BE2C (cell line): ENCODE results near the gene A4GNT.

Source experiments
- DNase-seq: peaks from one replicate; pipeline ENCODE4 v3.0.0-alpha.2; 2020
- H3K27me3 ChIP-seq: fragments of 250-450 bp; sonication (Bioruptor Pico); 2 replicates; pipeline ENCODE4 v1.5.1; 2020; ENCODE audit warnings: mild to moderate bottlenecking
- H3K36me3 ChIP-seq: fragments of 250-450 bp; sonication (Bioruptor Pico); 2 replicates; pipeline ENCODE4 v1.5.1; 2020; ENCODE audit warnings: mild to moderate bottlenecking
- H3K4me1 ChIP-seq: fragments of 250-450 bp; sonication (Bioruptor Pico); 2 replicates; pipeline ENCODE4 v1.5.1; 2020
- H3K4me3 ChIP-seq: 2 replicates; pipeline ENCODE4 v1.5.1; 2011; ENCODE audit warnings: low read depth, low read length
- H3K9me3 ChIP-seq: fragments of 250-450 bp; sonication (Bioruptor Pico); 2 replicates; pipeline ENCODE4 v1.5.1; 2020
- TF ChIP-seq, protein P1 (sequence below): IDR thresholded peaks from 2 replicates; pipeline ENCODE4 v1.5.1; 2012; ENCODE audit warnings: mild to moderate bottlenecking, low read depth, low read length

Gene A4GNT

GRCh38 chr3:138084196-138084595 is 48.0 kb downstream of the A4GNT start:
- no peak overlapping the region for H3K4me3 ChIP-seq
- no peaks in the 10 kb centered on the region for H3K36me3 ChIP-seq
- TF ChIP-seq, protein P1, sequence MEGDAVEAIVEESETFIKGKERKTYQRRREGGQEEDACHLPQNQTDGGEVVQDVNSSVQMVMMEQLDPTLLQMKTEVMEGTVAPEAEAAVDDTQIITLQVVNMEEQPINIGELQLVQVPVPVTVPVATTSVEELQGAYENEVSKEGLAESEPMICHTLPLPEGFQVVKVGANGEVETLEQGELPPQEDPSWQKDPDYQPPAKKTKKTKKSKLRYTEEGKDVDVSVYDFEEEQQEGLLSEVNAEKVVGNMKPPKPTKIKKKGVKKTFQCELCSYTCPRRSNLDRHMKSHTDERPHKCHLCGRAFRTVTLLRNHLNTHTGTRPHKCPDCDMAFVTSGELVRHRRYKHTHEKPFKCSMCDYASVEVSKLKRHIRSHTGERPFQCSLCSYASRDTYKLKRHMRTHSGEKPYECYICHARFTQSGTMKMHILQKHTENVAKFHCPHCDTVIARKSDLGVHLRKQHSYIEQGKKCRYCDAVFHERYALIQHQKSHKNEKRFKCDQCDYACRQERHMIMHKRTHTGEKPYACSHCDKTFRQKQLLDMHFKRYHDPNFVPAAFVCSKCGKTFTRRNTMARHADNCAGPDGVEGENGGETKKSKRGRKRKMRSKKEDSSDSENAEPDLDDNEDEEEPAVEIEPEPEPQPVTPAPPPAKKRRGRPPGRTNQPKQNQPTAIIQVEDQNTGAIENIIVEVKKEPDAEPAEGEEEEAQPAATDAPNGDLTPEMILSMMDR: no peak
- DNase-seq: no peak
- no peaks in the 10 kb centered on the region for H3K27me3 ChIP-seq
- H3K4me1 ChIP-seq: no peaks in the 10 kb centered on the region
- H3K9me3 ChIP-seq: no peaks in the 10 kb centered on the region

DNA sequence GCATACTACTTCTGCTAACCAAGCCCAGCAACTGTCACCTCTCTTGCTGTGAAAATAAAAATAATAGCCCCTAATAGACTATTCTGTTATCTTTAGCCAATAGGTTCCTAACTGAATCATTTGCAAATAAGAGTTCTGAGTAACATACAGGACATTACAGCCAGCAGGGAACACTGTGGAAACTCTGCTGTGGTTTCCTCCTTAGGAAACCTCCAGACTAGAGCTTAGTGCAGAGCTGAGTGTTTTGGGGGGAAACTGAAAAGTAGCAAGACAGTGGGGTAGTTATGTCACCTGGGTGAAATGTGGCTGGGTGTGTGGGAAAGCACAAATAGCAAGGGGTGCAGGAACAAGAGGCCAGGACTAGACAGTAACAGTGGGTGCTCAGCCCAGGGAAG is 49.2 kb downstream of the A4GNT start:
- TF ChIP-seq, protein P1: no peak
- Histone ChIP-seq H3K4me1 (no peaks in the 10 kb centered on the region), H3K4me3 (no peak overlapping the region), H3K9me3 (no peaks in the 10 kb centered on the region), H3K27me3 (no peaks in the 10 kb centered on the region), H3K36me3 (no peaks in the 10 kb centered on the region)
- no peak for DNase-seq

- Histone ChIP-seq H3K9me3 (no peaks in the 10 kb centered on the region), H3K4me3 (no peak overlapping the region), H3K4me1 (no peaks in the 10 kb centered on the region), H3K27me3 (no peaks in the 10 kb centered on the region), H3K36me3 (no peaks in the 10 kb centered on the region)
- TF ChIP-seq, protein P1: no peak
- no peak for DNase-seq
These were observed 49.9 kb downstream of the A4GNT start for GRCh38 chr3:138082085-138082991.

DNA sequence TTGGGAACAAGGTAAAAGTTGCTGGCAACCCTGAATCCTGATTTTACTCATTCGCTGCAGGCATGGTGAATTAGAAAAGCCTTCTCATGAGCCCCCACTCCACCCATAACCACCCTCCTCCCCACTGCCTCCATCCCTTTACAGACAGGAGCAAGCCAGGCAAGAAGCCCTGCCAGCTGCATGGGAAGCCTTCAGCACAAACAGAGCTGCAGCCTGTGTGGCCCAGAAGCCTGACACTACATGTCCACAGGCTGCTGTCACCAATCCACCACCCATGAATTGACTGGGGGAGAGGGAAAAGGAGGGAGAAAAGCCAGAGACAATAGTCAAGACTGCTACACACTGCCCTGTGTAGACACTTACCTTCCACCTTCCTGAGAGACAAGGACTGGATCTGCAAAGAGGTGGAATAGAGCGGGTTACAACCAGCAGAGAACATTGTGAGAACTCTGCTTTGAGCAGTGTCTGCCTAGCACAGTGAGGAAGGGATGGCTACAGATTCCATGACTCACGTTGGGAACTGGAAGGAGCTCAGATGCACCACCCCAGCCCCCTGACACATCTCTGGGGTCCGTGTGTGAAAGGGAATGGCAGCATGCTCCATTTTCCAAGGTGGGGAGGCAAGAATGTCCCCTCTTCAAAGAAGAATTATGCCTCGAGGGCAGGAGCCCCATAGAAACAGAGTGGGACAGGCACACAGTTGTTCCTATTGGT is 50.7 kb downstream of the A4GNT start:
- H3K4me3 ChIP-seq: no peak overlapping the region
- H3K36me3 ChIP-seq: no peaks in the 10 kb centered on the region
- TF ChIP-seq, protein P1: no peak
- H3K9me3 ChIP-seq: no peaks in the 10 kb centered on the region
- no peaks in the 10 kb centered on the region for H3K4me1 ChIP-seq
- no peak for DNase-seq
- H3K27me3 ChIP-seq: no peaks in the 10 kb centered on the region

DNA sequence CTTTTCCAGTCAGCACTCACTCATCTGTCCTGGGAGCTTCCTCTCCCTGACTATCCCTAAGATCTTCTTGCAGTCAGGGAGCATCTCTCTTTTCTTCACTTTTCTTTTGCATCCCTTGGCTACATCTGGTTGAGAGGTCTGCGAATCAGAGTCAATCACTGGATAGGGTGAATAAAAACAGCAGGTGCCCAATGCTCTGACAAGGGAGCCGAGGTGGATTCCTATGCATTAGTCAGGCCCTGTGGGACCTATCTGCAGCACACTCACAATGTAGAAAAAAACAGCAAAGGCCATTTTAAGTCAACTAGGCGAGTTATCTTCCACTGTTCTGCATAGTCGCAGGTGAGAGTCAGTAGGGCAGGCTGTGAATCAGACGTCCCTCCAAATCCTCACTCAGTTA is 52.3 kb downstream of the A4GNT start:
- H3K4me1 ChIP-seq: no peaks in the 10 kb centered on the region
- no peaks in the 10 kb centered on the region for H3K9me3 ChIP-seq
- no peaks in the 10 kb centered on the region for H3K27me3 ChIP-seq
- no peaks in the 10 kb centered on the region for H3K36me3 ChIP-seq
- H3K4me3 ChIP-seq: no peak overlapping the region
- DNase-seq: no peak
- TF ChIP-seq, protein P1: no peak

- no peaks in the 10 kb centered on the region for H3K27me3 ChIP-seq
- no peak for DNase-seq
- no peaks in the 10 kb centered on the region for H3K4me1 ChIP-seq
- no peak overlapping the region for H3K4me3 ChIP-seq
- no peaks in the 10 kb centered on the region for H3K9me3 ChIP-seq
- TF ChIP-seq, protein P1: no peak
- H3K36me3 ChIP-seq: no peaks in the 10 kb centered on the region
These were observed 53.3 kb downstream of the A4GNT start for GRCh38 chr3:138078901-138079344.
